ENCODE results near the gene MZB1. TPM values are rescaled to one million over a fixed set of nuclear protein-coding genes. Genes with fewer than 3 reads are reported as not detected.

Gene MZB1
- total RNA-seq, 2 donors from 2014 or later = 10.6 to 13.2 TPM

- peak overlapping the region; percentile 11 for H3K4me3 ChIP-seq
- peak overlapping the region; percentile 46 for H3K27ac ChIP-seq
- no peak for DNase-seq
- H3K9ac ChIP-seq (ENCODE audit: low read depth in 2 of 2, low read length in 2 of 2) = peak overlapping the region; percentile 12 to 44
- H3K4me1 ChIP-seq = peaks cover 17% of the 10 kb centered on the region
- intact Hi-C loops (cut with DNase I) = no loop called here
- no peaks in the 10 kb centered on the region for H3K9me3 ChIP-seq
- H3K36me3 ChIP-seq = no peaks in the 10 kb centered on the region
- no peak for TF ChIP-seq CTCF (IDR thresholded peaks at IDR 0.05)
- H3K27me3 ChIP-seq = no peaks in the 10 kb centered on the region
These were observed 4.4 kb downstream of the MZB1 start for GRCh38 chr5:139385061-139386049.

GRCh38 chr5:139384591-139385051, 5.1 kb downstream of the MZB1 start:
- Histone ChIP-seq H3K36me3 (no peaks in the 10 kb centered on the region), H3K27me3 (no peaks in the 10 kb centered on the region), H3K27ac (peak overlapping the region; percentile 46), H3K9ac (ENCODE audit: low read depth in 2 of 2, low read length in 2 of 2) (peak overlapping the region; percentile 4 to 12), H3K4me1 (peaks cover 16% of the 10 kb centered on the region), H3K4me3 (peak overlapping the region; percentile 11), H3K9me3 (no peaks in the 10 kb centered on the region)
- no peak for DNase-seq
- no peak for TF ChIP-seq CTCF (IDR thresholded peaks at IDR 0.05)
- intact Hi-C loops (cut with DNase I) = no loop called here

- Histone ChIP-seq H3K27ac (no peak overlapping the region), H3K4me1 (peaks cover 16% of the 10 kb centered on the region), H3K9ac (ENCODE audit: low read depth in 2 of 2, low read length in 2 of 2) (peak overlapping the region; percentile 8 to 63), H3K4me3 (no peak overlapping the region), H3K27me3 (no peaks in the 10 kb centered on the region), H3K36me3 (no peaks in the 10 kb centered on the region), H3K9me3 (no peaks in the 10 kb centered on the region)
- DNase-seq = no peak
- intact Hi-C loops (cut with DNase I) = no loop called here
- TF ChIP-seq CTCF (IDR thresholded peaks at IDR 0.05) = no peak
These were observed 5.6 kb downstream of the MZB1 start for GRCh38 chr5:139383993-139384590.

- peak within 1 kb of the TSS; percentile 12 for H3K27ac ChIP-seq
- intact Hi-C loops (cut with DNase I) = no loop called here
- H3K4me1 ChIP-seq = peaks cover 16% of the 10 kb centered on the region
These were observed 6.3 kb downstream of the MZB1 start, which contains the start of gene SLC23A1 for GRCh38 chr5:139383275-139383992. TSS of gene SLC23A1 (minus strand) at chr5:139383297. CDS start at chr5:139383253, 44 bp downstream.

More at GRCh38 chr5:139383275-139383992, 6.3 kb downstream of the MZB1 start, which contains the start of gene SLC23A1:
- Histone ChIP-seq H3K9ac (ENCODE audit: low read depth in 2 of 2, low read length in 2 of 2) (peak within 1 kb of the TSS; percentile 8 to 63), H3K4me3 (no peak within 1 kb of the TSS), H3K36me3 (no peaks in the 10 kb centered on the region), H3K27me3 (no peaks in the 10 kb centered on the region), H3K9me3 (no peaks in the 10 kb centered on the region)
- TF ChIP-seq CTCF (IDR thresholded peaks at IDR 0.05) = no peak
- DNase-seq = peak; percentile 85
